Caco-2 (cell line): Measurements from ENCODE around the gene APEH. TPM values are rescaled to one million over a fixed set of nuclear protein-coding genes. Genes with fewer than 3 reads are reported as not detected.
"Not testable (repeated sequence)": the region's sequence is repeated elsewhere in the genome, so short reads cannot be mapped to it uniquely, and the experiment has no call there.

Source experiments
- BruUV-seq: library from RNA; stranded (reverse); fragments of 400-500 nt; replicated peaks from 2 replicates; lab custom pipeline; 2021; lab: Mats Ljungman, UMichigan
- CTCF ChIA-PET: fragments of 300-600 bp; sonication (Branson Sonifier 250); formaldehyde crosslinking; loops from one replicate; lab custom pipeline; 2022; ENCODE audit warnings: antibody characterized with exemption; lab: Charles Lee
- POLR2A ChIA-PET: fragments of 300-600 bp; sonication (Branson Sonifier 250); formaldehyde crosslinking; loops from one replicate; lab custom pipeline; 2022; ENCODE audit warnings: antibody characterized with exemption; lab: Charles Lee
- DNase-seq, 2 experiments: peaks; one replicate each; pipeline versions ENCODE4 v3.0.0 to v3.0.0-alpha.2; 2020 to 2022
- H3K27me3 ChIP-seq: replicated peaks from 2 replicates; pipeline ENCODE4 v1.6.0; 2011; ENCODE audit warnings: low read length; ENCODE audit not compliant: control insufficient read depth, insufficient read depth
- H3K36me3 ChIP-seq: 2 replicates; pipeline ENCODE4 v1.5.1; 2011; ENCODE audit warnings: low read length; ENCODE audit not compliant: control insufficient read depth, insufficient read depth
- H3K4me1 ChIP-seq: fragments of 250-450 bp; sonication (Bioruptor Pico); 2 replicates; pipeline ENCODE4 v1.5.1; 2020; ENCODE audit warnings: mild to moderate bottlenecking
- H3K4me3 ChIP-seq: 2 replicates; pipeline ENCODE4 v1.5.1; 2011; ENCODE audit warnings: low read depth, mild to moderate bottlenecking, control low read depth, low read length
- H3K9me3 ChIP-seq: fragments of 250-450 bp; sonication (Bioruptor Pico); 2 replicates; pipeline ENCODE4 v1.5.1; 2020; ENCODE audit warnings: mild to moderate bottlenecking, moderate library complexity
- H3K27ac Mint-ChIP-seq: one replicate; pipeline ENCODE4 v1.8.0; 2022; ENCODE audit warnings: mixed read lengths; ENCODE audit not compliant: unreplicated experiment
- H3K27me3 Mint-ChIP-seq: one replicate; pipeline ENCODE4 v1.8.0; 2022; ENCODE audit warnings: mixed read lengths; ENCODE audit not compliant: insufficient read depth, unreplicated experiment
- H3K36me3 Mint-ChIP-seq: one replicate; pipeline ENCODE4 v1.8.0; 2022; ENCODE audit warnings: mild to moderate bottlenecking, mixed read lengths; ENCODE audit not compliant: insufficient read depth, unreplicated experiment
- H3K4me1 Mint-ChIP-seq: one replicate; pipeline ENCODE4 v1.8.0; 2022; ENCODE audit warnings: low read depth, mixed read lengths; ENCODE audit not compliant: unreplicated experiment
- H3K4me3 Mint-ChIP-seq: one replicate; pipeline ENCODE4 v1.8.0; 2022; ENCODE audit warnings: mild to moderate bottlenecking, moderate library complexity, mixed read lengths; ENCODE audit not compliant: unreplicated experiment
- H3K9me3 Mint-ChIP-seq: one replicate; pipeline ENCODE4 v1.8.0; 2022; ENCODE audit warnings: mixed read lengths; ENCODE audit not compliant: unreplicated experiment
- CTCF ChIP-seq, 2 experiments: fragments of 200-600 bp in 1 of 2; IDR thresholded peaks; 1 replicate in 1 of 2; 2 replicates in 1 of 2; pipeline versions ENCODE4 v1.5.1 to v1.8.0; 2011 to 2022; ENCODE audit warnings: antibody characterized with exemption in 1 of 2, control low read depth in 1 of 2, inconsistent platforms in 1 of 2, low read depth in 1 of 2, low read length in 1 of 2, mild to moderate bottlenecking in 1 of 2, moderate library complexity in 1 of 2; ENCODE audit not compliant: insufficient read depth in 1 of 2, severe bottlenecking in 1 of 2, unreplicated experiment in 1 of 2
- intact Hi-C: fragments of 100-400 bp; cut with micrococcal nuclease; formaldehyde crosslinking; loops from one replicate; pipeline ENCODE4 v1.10.0; 2022; ENCODE audit not compliant: unreplicated experiment
- total RNA-seq: library from RNA; stranded (reverse); gene quantifications from 2 replicates; pipeline ENCODE4 v1.2.3, GENCODE V29; 2022

The APEH gene
- total RNA-seq, 1 experiment from 2014 or later: 236 TPM

- H3K27ac Mint-ChIP-seq, CTCF ChIA-PET, H3K36me3 ChIP-seq, H3K36me3 Mint-ChIP-seq, POLR2A ChIA-PET, H3K9me3 ChIP-seq, H3K4me1 ChIP-seq, H3K4me3 ChIP-seq, H3K4me3 Mint-ChIP-seq, DNase-seq, BruUV-seq, H3K9me3 Mint-ChIP-seq, intact Hi-C loops, H3K27me3 ChIP-seq, H3K4me1 Mint-ChIP-seq, H3K27me3 Mint-ChIP-seq: not testable (repeated sequence)
Measured at GRCh38 chr3:49695350-49696015, 21.3 kb downstream of the APEH start.

GRCh38 chr3:49699281-49699979 is 25.3 kb downstream of the APEH start:
- TF ChIP-seq CTCF (IDR thresholded peaks at IDR 0.05; ENCODE audit: insufficient read depth in 1 of 2, low read depth in 1 of 2, low read length in 1 of 2, severe bottlenecking in 1 of 2, unreplicated experiment in 1 of 2): no peak
- ChIA-PET CTCF (no interaction called here), POLR2A (no interaction called here)
- Histone ChIP-seq H3K9me3 (no peaks in the 10 kb centered on the region), H3K27me3 (no peaks in the 10 kb centered on the region), H3K36me3 (no peaks in the 10 kb centered on the region; the same call in 1 of the 2 replicates), H3K4me3 (no peak overlapping the region), H3K4me1 (no peaks in the 10 kb centered on the region)
- no peak overlapping the region for H3K27ac Mint-ChIP-seq
- BruUV-seq: no TSS peak
- DNase-seq: no peak
- H3K9me3 Mint-ChIP-seq: no peaks in the 10 kb centered on the region
- H3K4me1 Mint-ChIP-seq: no peaks in the 10 kb centered on the region
- H3K36me3 Mint-ChIP-seq: peaks cover 5% of the 10 kb centered on the region
- no peaks in the 10 kb centered on the region for H3K27me3 Mint-ChIP-seq
- H3K4me3 Mint-ChIP-seq: no peak overlapping the region
- intact Hi-C loops: no loop called here

- DNase-seq: no peak
- CTCF ChIA-PET: no interaction called here
- no peaks in the 10 kb centered on the region for H3K4me1 ChIP-seq
- intact Hi-C loops: loop anchor here (5.0 kb wide), 1 partner anchor 207 kb away; no protein-coding TSS in a partner anchor
- H3K27me3 ChIP-seq: no peaks in the 10 kb centered on the region
- no peaks in the 10 kb centered on the region for H3K27me3 Mint-ChIP-seq
- no peaks in the 10 kb centered on the region for H3K9me3 ChIP-seq
- H3K4me3 Mint-ChIP-seq: no peak overlapping the region
- no TSS peak for BruUV-seq
- H3K36me3 Mint-ChIP-seq: peaks cover 5% of the 10 kb centered on the region
- H3K4me1 Mint-ChIP-seq: no peaks in the 10 kb centered on the region
- no peaks in the 10 kb centered on the region for H3K9me3 Mint-ChIP-seq
- H3K4me3 ChIP-seq: no peak overlapping the region
- no peaks in the 10 kb centered on the region; the same call in 1 of the 2 replicates for H3K36me3 ChIP-seq
- H3K27ac Mint-ChIP-seq: no peak overlapping the region
- TF ChIP-seq CTCF (IDR thresholded peaks at IDR 0.05; ENCODE audit: insufficient read depth in 1 of 2, low read depth in 1 of 2, low read length in 1 of 2, severe bottlenecking in 1 of 2, unreplicated experiment in 1 of 2): no peak
- POLR2A ChIA-PET: no interaction called here
Measured at GRCh38 chr3:49700014-49700413, 25.9 kb downstream of the APEH start.
